NCI-H2196 (cell line): ENCODE results near the gene TTC29.
"Not testable (repeated sequence)": the region's sequence is repeated elsewhere in the genome, so short reads cannot be mapped to it uniquely, and the experiment has no call there.

Source experiments
- DNase-seq: peaks from one replicate; lab custom pipeline; 2025; ENCODE audit not compliant: unreplicated experiment; lab: John Stamatoyannopoulos, UW

TTC29 gene

DNA sequence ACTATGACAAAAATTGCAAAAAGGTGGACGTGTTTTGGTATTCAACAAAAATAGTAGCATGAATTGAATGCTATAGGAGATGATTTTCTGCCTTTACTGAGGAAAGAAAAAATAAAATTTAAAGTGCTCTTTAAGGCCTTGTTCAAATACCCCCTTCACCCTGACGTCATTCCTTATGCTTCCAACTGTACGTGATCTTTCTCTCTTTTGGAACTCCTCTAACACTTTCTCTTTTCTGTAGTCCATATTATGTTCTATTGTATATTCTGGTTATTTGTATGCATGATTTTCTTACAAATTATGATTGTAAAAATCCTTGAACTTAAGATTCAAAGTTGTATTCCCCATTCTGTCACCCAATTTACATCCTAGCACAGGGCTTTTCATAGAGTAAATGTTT, 206.5 kb downstream of the TTC29 start:
- DNase-seq, result no peak

- DNase-seq, result not testable (repeated sequence)
Measured at GRCh38 chr4:146723519-146723918, 222.1 kb downstream of the TTC29 start.

DNA sequence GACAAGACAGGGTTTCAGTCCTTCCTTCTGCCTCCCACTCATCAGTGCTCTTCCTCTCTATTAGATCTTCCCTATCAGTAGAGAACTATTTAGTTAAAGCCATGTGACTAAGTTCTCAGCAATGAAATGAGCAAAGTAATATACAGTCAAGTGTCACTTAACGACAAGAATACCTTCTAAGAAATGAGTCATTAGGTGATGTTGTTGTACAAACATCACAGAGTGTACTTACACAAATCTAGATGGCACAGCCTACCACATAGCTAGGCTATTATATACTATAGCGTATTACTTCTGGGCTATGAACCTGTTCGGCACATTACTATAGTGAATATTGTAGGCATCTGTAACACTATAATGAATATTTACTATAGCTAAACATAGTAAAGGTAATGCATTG, 235.7 kb downstream of the TTC29 start:
- DNase-seq, result no peak

- DNase-seq, result no peak
Measured at GRCh38 chr4:146699910-146700309, 245.8 kb downstream of the TTC29 start.

DNA sequence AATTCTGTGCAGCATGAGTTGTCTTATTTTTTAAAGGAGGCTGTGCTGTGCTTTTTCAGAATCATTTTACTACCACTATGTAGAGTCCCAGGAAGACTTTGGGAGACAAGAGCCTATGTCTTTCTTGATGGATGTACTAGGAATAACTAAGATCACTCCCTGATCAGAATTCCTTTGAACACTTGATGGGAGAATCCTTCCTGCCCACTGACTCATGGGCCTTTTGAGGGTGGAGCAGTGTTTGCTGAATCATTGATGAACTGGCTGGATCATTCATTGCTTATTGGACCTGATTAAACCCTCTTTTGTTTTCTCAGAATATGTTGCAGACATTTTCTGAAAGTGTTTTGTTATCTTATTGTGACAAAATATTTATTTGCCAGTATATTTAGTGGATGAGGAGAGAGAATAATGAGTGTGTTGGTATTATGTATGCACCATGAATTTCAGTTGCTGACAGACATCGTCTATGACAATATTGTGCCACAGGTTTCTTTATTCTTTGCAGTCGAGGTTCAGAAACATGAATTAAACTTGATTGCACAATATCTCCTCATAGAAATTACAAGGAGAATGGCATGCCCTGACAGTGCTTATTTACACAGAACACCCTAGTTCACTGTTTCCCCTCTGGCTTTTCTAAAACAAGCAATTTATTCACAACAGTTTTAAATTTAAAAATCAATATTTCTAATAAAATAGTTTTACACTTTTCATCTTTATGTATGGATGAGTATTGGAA, 270.7 kb downstream of the TTC29 start:
- no peak for DNase-seq

GRCh38 chr4:146663968-146664311, 281.7 kb downstream of the TTC29 start:
- DNase-seq, result not testable (repeated sequence)

GRCh38 chr4:146661367-146661766, 284.3 kb downstream of the TTC29 start:
- no peak for DNase-seq
